ENCODE data around the gene C4BPA. TPM values are rescaled to one million over a fixed set of nuclear protein-coding genes. Genes with fewer than 3 reads are reported as not detected.
A peak's percentile ranks its signal among the peaks of the same experiment; 100 is the strongest.

C4BPA gene
- total RNA-seq: not detected in 2 replicates

DNA sequence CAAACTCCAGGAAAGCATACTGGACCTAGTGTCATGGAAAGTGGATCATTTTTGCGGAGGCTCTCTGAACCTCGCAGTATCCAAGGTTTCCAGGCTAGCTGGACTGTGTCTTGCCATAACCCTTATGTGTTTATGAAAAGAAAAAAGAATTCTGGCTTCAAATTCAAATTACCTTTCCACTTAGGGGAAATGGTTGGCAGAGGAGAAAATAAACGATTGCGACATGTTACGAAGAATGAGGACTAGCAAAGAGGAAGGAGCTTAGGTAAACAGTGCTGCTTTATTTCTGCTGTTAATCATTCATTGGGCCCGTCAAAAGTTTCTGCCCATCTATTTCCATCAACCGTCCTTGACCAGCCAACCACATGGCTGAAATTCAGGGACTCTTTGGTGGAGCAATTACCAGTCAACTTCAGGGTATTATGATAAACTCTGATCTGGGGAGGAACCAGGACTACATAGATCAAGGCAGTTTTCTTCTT lies at the start of gene C4BPA:
Gene C4BPA, plus strand, starts transcription at position 342 of the 482 bp plus-strand sequence. CDS start 8,793 bp downstream, outside the sequence.
- CTCF ChIA-PET: no interaction called here
- TF ChIP-seq, protein P1, sequence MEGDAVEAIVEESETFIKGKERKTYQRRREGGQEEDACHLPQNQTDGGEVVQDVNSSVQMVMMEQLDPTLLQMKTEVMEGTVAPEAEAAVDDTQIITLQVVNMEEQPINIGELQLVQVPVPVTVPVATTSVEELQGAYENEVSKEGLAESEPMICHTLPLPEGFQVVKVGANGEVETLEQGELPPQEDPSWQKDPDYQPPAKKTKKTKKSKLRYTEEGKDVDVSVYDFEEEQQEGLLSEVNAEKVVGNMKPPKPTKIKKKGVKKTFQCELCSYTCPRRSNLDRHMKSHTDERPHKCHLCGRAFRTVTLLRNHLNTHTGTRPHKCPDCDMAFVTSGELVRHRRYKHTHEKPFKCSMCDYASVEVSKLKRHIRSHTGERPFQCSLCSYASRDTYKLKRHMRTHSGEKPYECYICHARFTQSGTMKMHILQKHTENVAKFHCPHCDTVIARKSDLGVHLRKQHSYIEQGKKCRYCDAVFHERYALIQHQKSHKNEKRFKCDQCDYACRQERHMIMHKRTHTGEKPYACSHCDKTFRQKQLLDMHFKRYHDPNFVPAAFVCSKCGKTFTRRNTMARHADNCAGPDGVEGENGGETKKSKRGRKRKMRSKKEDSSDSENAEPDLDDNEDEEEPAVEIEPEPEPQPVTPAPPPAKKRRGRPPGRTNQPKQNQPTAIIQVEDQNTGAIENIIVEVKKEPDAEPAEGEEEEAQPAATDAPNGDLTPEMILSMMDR (IDR thresholded peaks at IDR 0.05): no peak
- H3K4me1 Mint-ChIP-seq: no peaks in the 10 kb centered on the region
- H3K36me3 Mint-ChIP-seq (ENCODE audit: low read depth): no peaks in the 10 kb centered on the region
- no peak within 1 kb of the TSS for H3K27ac Mint-ChIP-seq
- no peak for ATAC-seq (ENCODE audit: low read depth)
- H3K4me3 Mint-ChIP-seq: no peak within 1 kb of the TSS
- intact Hi-C loops (cut with micrococcal nuclease): no loop called here
- DNase-seq: no peak
- POLR2A ChIA-PET: no interaction called here
- H3K27me3 Mint-ChIP-seq: peaks cover 9% of the 10 kb centered on the region
- H3K9me3 Mint-ChIP-seq: no peaks in the 10 kb centered on the region

DNA sequence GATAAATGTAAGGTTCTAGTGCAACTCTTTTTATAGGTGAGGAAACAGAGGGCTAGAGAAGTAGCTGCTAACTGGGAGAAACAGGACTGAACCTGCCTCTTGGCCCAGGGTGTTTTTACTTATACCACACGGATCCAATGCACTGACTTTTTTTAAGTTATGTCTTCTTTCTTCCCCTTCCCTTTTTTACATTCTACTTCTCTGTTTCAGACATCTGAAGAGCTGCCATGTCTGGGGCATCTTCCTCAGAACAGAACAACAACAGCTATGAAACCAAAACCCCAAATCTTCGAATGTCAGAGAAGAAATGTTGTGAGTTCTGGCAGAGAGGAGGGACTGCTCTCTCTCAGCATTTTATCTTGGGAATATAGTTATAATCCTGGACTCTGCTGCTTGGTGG lies 49.5 kb upstream of the C4BPA start:
- CTCF ChIA-PET: interaction anchor here (1.4 kb wide), 2 partner anchors 30 to 445 kb away, joined by 3 read pairs; no protein-coding TSS in a partner anchor
- ATAC-seq (ENCODE audit: low read depth): no peak
- TF ChIP-seq, protein P1 (IDR thresholded peaks at IDR 0.05): no peak

DNA sequence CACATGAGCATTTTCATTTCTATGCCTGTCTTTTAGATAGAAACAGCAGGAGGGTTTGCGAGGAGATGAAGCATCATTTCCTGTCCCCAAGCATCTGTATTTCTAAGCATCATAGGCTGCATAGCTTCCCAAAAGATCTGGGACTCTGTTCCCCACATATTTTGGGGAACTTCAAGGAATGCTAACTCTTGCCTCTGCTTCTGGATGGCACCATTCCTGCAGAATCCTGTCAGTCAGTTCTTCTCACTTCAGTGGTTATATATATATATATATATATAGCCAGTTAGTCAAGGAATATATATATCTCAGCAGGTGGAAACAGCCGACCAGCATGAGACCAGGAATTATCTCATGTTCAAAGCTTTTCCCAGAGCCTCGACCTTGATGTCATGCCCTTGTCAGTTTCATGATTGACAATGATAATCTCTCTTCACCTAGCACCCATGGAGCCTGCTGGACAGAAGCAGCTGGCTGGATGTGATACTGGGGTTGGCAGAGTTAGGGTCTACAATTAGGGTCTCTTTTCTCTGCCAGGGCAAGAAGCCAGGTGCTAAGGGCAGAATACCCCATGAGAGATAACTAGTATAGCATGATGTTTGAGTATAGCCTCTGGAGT lies 48.5 kb upstream of the C4BPA start:
- Mint-ChIP-seq H3K9me3 (no peaks in the 10 kb centered on the region), H3K4me1 (peaks cover 48% of the 10 kb centered on the region), H3K36me3 (ENCODE audit: low read depth) (peaks cover 10% of the 10 kb centered on the region), H3K4me3 (peak overlapping the region; percentile 98), H3K27me3 (no peaks in the 10 kb centered on the region), H3K27ac (no peak overlapping the region)
- TF ChIP-seq, protein P1 (IDR thresholded peaks at IDR 0.05): no peak
- ATAC-seq (ENCODE audit: low read depth) (no peak), DNase-seq (no peak)
- ChIA-PET CTCF (interaction anchor here (1.3 to 1.7 kb wide), 5 partner anchors 27 to 444 kb away, joined by 3 to 7 read pairs (median 3); no protein-coding TSS in a partner anchor), POLR2A (interaction anchor here (1.3 kb wide), 1 partner anchor 441 kb away, joined by 3 read pairs; the partner anchor contains the start of gene CR1)
- intact Hi-C loops (cut with micrococcal nuclease): no loop called here

More for the DNA sequence above, 49.5 kb upstream of the C4BPA start:
- intact Hi-C loops (cut with micrococcal nuclease): loop anchor here (5.0 kb wide), 2 partner anchors 132 to 442 kb away; partner anchors contain the start of genes EIF2D and FCMR
- Mint-ChIP-seq H3K36me3 (ENCODE audit: low read depth) (peaks cover 15% of the 10 kb centered on the region), H3K4me1 (peaks cover 55% of the 10 kb centered on the region), H3K27ac (peak overlapping the region; percentile 98), H3K9me3 (no peaks in the 10 kb centered on the region), H3K27me3 (no peaks in the 10 kb centered on the region), H3K4me3 (peak overlapping the region; percentile 98)
- POLR2A ChIA-PET: no interaction called here
- DNase-seq: no peak

DNA sequence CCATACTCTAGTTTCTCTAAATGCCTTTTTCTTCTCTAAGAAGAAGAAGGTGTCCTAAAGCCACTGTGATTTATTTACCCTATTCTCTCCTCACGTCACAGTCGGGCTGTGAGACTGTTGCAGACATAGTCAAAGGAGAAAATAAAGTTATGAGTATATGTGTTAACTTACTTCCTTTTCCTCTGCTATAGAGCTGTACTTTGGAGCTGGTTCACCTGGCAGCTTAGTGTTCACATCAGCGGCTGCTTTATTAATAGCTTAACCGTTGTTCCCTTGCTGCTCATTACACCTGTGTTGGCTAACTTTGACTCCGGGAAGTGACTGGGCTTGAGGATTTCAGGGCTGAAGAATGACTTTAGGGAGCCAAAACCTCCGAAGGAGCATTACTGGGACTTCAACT lies 47.4 kb upstream of the C4BPA start:
- Mint-ChIP-seq H3K36me3 (ENCODE audit: low read depth) (peaks cover 18% of the 10 kb centered on the region), H3K4me1 (peaks cover 40% of the 10 kb centered on the region), H3K27me3 (no peaks in the 10 kb centered on the region), H3K4me3 (no peak overlapping the region), H3K9me3 (no peaks in the 10 kb centered on the region), H3K27ac (no peak overlapping the region)
- CTCF ChIA-PET: interaction anchor here (1.3 to 1.7 kb wide), 2 partner anchors 349 to 396 kb away, joined by 3 to 7 read pairs; no protein-coding TSS in a partner anchor
- POLR2A ChIA-PET: interaction anchor here (0.6 kb wide), 1 partner anchor 19 kb away, joined by 4 read pairs; no protein-coding TSS in a partner anchor
- TF ChIP-seq, protein P1 (IDR thresholded peaks at IDR 0.05): no peak
- no peak for DNase-seq
- intact Hi-C loops (cut with micrococcal nuclease): no loop called here
- no peak for ATAC-seq (ENCODE audit: low read depth)

DNA sequence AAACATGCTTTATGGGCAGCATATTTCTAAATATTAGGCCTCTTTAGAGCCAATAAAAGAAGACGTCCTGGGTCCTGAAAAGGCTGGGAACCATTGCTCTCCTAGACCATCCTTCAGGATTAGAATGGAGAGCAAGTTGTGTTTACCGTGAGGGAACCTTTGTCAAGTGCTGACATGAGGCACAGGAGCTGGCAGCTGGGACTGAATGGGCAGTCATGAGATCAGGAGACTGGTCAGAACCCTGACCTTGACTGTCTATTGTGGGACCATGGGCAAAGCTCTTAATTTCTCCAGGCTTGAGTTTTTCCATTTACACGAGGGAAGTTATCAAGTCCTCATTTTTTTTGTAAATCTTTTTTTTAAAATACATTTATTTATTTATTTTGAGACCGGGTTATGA lies 45.8 kb upstream of the C4BPA start:
- no peak overlapping the region for H3K4me3 Mint-ChIP-seq
- DNase-seq (no peak), ATAC-seq (ENCODE audit: low read depth) (no peak)
- H3K27ac Mint-ChIP-seq: no peak overlapping the region
- intact Hi-C loops (cut with micrococcal nuclease): no loop called here
- H3K36me3 Mint-ChIP-seq (ENCODE audit: low read depth): peaks cover 28% of the 10 kb centered on the region
- CTCF ChIA-PET: interaction anchor here (1.7 kb wide), 1 partner anchor 9 kb away, joined by 4 read pairs; no protein-coding TSS in a partner anchor
- no peaks in the 10 kb centered on the region for H3K9me3 Mint-ChIP-seq
- no peaks in the 10 kb centered on the region for H3K27me3 Mint-ChIP-seq
- POLR2A ChIA-PET: no interaction called here
- peaks cover 25% of the 10 kb centered on the region for H3K4me1 Mint-ChIP-seq
- TF ChIP-seq, protein P1 (IDR thresholded peaks at IDR 0.05): no peak
